ENCODE data around the gene DYNLT2. TPM values are rescaled to one million over a fixed set of nuclear protein-coding genes. Genes with fewer than 3 reads are reported as not detected.

The DYNLT2 gene
- total and polyA plus RNA-seq, 9 donors, result 2.3 to 4.0 (median 3.0) TPM

- WGBS (ENCODE audit: insufficient coverage), result 96% methylated on average over 9 of the region's 12 CpGs
- no peak overlapping the region for H3K27ac ChIP-seq (ENCODE audit: low read length)
Measured at GRCh38 chr6:169784821-169785340, 33.5 kb upstream of the DYNLT2 start.

DNA sequence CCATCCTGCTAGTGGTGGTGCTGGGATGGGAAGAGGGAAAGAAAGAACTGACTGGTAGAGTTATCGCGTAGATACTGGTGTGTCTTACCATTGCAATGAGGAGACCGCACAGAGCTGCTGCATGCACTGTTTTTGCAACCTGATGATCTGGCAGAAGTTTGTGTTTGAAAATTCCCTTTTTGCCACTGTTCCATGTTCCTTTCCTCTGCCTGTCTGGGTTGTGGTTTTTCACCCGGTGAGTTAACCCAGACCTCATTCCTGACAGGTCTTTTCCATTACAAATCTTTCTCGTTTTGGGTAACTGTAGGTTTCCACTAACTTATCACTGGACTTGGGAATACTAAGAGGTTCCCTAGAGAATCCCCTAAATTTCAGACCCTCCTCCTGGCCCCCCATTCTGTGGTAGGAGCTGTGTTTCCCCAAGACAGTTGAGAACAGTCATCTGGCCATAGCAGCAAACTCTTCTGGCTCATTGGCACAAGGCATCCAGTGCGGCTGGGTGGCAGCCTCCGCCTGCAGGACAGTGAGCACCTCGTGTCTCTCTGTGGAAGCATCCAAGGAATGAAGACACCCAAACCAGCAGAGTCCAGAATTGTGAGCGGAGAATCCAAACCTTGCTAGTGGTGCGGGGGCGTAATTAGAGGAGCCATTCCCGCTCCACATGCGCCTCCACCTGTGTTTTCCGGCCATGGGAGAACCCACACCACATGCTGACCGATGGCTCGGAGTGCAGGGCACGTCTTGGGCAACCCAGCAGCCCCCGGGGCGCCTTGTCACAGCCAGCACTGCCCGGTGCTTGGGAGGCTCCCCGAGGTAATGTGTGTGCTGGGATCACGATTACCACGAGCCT, 32.8 kb upstream of the DYNLT2 start:
- Histone ChIP-seq H3K4me1 (ENCODE audit: control insufficient read depth, insufficient read depth, low read length) (no peaks in the 10 kb centered on the region), H3K27me3 (ENCODE audit: control insufficient read depth, insufficient read depth, low read length) (peaks cover 3% of the 10 kb centered on the region), H3K9me3 (replicated peaks; ENCODE audit: control insufficient read depth, low read depth, low read length) (no peaks in the 10 kb centered on the region), H3K4me3 (ENCODE audit: low read length) (no peak overlapping the region), H3K27ac (ENCODE audit: low read length) (no peak overlapping the region), H3K36me3 (ENCODE audit: control insufficient read depth, insufficient read depth, low read length) (peaks cover 13% of the 10 kb centered on the region)
- DNase-seq, result no peak
- WGBS (ENCODE audit: insufficient coverage), result 93% methylated on average over 21 of the region's 23 CpGs

More at GRCh38 chr6:169784821-169785340, 33.5 kb upstream of the DYNLT2 start:
- H3K27me3 ChIP-seq (ENCODE audit: control insufficient read depth, insufficient read depth, low read length), result peaks cover 7% of the 10 kb centered on the region
- H3K36me3 ChIP-seq (ENCODE audit: control insufficient read depth, insufficient read depth, low read length), result peaks cover 11% of the 10 kb centered on the region
- peaks cover 3% of the 10 kb centered on the region for H3K4me1 ChIP-seq (ENCODE audit: control insufficient read depth, insufficient read depth, low read length)
- H3K4me3 ChIP-seq (ENCODE audit: low read length), result no peak overlapping the region
- no peaks in the 10 kb centered on the region for H3K9me3 ChIP-seq (replicated peaks; ENCODE audit: control insufficient read depth, low read depth, low read length)
- no peak for DNase-seq

GRCh38 chr6:169783401-169783800, 32.0 kb upstream of the DYNLT2 start:
- WGBS (ENCODE audit: insufficient coverage), result 91% methylated on average over 9 of the region's 9 CpGs
- Histone ChIP-seq H3K4me1 (ENCODE audit: control insufficient read depth, insufficient read depth, low read length) (no peaks in the 10 kb centered on the region), H3K9me3 (replicated peaks; ENCODE audit: control insufficient read depth, low read depth, low read length) (no peaks in the 10 kb centered on the region), H3K27me3 (ENCODE audit: control insufficient read depth, insufficient read depth, low read length) (no peaks in the 10 kb centered on the region), H3K27ac (ENCODE audit: low read length) (no peak overlapping the region), H3K36me3 (ENCODE audit: control insufficient read depth, insufficient read depth, low read length) (peaks cover 16% of the 10 kb centered on the region), H3K4me3 (ENCODE audit: low read length) (no peak overlapping the region)
- no peak for DNase-seq

DNA sequence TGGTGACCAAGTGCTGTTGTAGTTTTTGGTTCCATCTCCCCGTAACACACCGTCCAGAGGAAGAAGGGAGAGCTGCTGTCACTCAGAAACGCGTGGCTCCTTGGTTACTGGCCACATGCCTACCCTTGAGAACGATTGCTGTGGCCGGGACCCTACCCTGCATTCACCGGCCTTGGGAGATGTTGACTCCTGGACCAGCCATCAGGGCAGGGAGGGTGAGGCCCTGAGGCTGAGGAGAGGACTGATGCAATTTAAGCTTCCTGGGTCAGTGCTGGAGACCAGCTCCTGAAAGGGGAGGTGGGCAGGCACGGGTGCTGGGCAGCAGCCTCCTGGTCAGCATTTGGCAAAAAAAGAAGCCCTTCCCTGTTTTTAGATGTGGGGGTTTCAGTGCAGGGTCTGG, 31.6 kb upstream of the DYNLT2 start:
- Histone ChIP-seq H3K9me3 (replicated peaks; ENCODE audit: control insufficient read depth, low read depth, low read length) (no peaks in the 10 kb centered on the region), H3K4me1 (ENCODE audit: control insufficient read depth, insufficient read depth, low read length) (no peaks in the 10 kb centered on the region), H3K27ac (ENCODE audit: low read length) (no peak overlapping the region), H3K27me3 (ENCODE audit: control insufficient read depth, insufficient read depth, low read length) (no peaks in the 10 kb centered on the region), H3K4me3 (ENCODE audit: low read length) (no peak overlapping the region), H3K36me3 (ENCODE audit: control insufficient read depth, insufficient read depth, low read length) (peaks cover 17% of the 10 kb centered on the region)
- no peak for DNase-seq
- 97% methylated on average over 8 of the region's 8 CpGs for WGBS (ENCODE audit: insufficient coverage)

DNA sequence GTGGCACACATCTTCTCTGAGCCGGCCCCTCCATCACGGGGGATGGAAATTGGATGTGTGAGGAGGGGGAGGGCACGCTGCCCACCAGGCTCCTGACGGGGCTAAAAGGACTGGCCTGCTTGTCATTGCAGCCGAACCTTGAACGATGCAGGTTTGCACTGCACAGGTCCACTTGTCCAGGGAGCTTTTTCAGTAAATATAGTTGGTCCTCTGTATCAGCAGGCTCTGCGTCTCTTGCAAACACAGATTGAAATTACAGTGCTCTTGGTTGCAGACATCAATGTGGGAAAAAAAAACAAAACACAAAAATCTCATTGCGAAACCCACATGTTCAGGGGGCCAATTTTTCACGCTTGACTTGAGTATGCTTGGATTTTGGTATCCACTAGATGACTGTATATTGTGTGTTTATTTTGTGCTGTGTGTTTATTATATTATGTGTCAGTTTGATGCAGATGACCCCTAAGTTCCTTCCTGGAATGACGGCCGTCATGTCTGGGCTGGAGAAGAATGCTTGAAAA, 29.3 kb upstream of the DYNLT2 start:
- H3K4me3 ChIP-seq (ENCODE audit: low read length), result no peak overlapping the region
- H3K36me3 ChIP-seq (ENCODE audit: control insufficient read depth, insufficient read depth, low read length), result peaks cover 35% of the 10 kb centered on the region
- DNase-seq, result no peak
- 80% methylated on average over 6 of the region's 11 CpGs for WGBS (ENCODE audit: insufficient coverage)
- H3K27ac ChIP-seq (ENCODE audit: low read length), result no peak overlapping the region
- H3K27me3 ChIP-seq (ENCODE audit: control insufficient read depth, insufficient read depth, low read length), result no peaks in the 10 kb centered on the region
- H3K9me3 ChIP-seq (replicated peaks; ENCODE audit: control insufficient read depth, low read depth, low read length), result no peaks in the 10 kb centered on the region
- no peaks in the 10 kb centered on the region for H3K4me1 ChIP-seq (ENCODE audit: control insufficient read depth, insufficient read depth, low read length)

GRCh38 chr6:169779896-169780295, 28.5 kb upstream of the DYNLT2 start:
- Histone ChIP-seq H3K36me3 (ENCODE audit: control insufficient read depth, insufficient read depth, low read length) (peaks cover 42% of the 10 kb centered on the region), H3K4me3 (ENCODE audit: low read length) (no peak overlapping the region), H3K27ac (ENCODE audit: low read length) (no peak overlapping the region), H3K9me3 (replicated peaks; ENCODE audit: control insufficient read depth, low read depth, low read length) (no peaks in the 10 kb centered on the region), H3K27me3 (ENCODE audit: control insufficient read depth, insufficient read depth, low read length) (no peaks in the 10 kb centered on the region), H3K4me1 (ENCODE audit: control insufficient read depth, insufficient read depth, low read length) (no peaks in the 10 kb centered on the region)
- DNase-seq, result no peak
- WGBS (ENCODE audit: insufficient coverage), result 80% methylated on average over 1 of the region's 5 CpGs

- H3K27me3 ChIP-seq (ENCODE audit: control insufficient read depth, insufficient read depth, low read length), result no peaks in the 10 kb centered on the region
- H3K9me3 ChIP-seq (replicated peaks; ENCODE audit: control insufficient read depth, low read depth, low read length), result no peaks in the 10 kb centered on the region
- no peak for DNase-seq
- H3K4me3 ChIP-seq (ENCODE audit: low read length), result no peak overlapping the region
- WGBS (ENCODE audit: insufficient coverage), result 100% methylated on average over 3 of the region's 8 CpGs
- peaks cover 45% of the 10 kb centered on the region for H3K36me3 ChIP-seq (ENCODE audit: control insufficient read depth, insufficient read depth, low read length)
- no peak overlapping the region for H3K27ac ChIP-seq (ENCODE audit: low read length)
- H3K4me1 ChIP-seq (ENCODE audit: control insufficient read depth, insufficient read depth, low read length), result no peaks in the 10 kb centered on the region
Measured at GRCh38 chr6:169779092-169779815, 27.9 kb upstream of the DYNLT2 start.

- Histone ChIP-seq H3K4me1 (ENCODE audit: control insufficient read depth, insufficient read depth, low read length) (no peaks in the 10 kb centered on the region), H3K9me3 (replicated peaks; ENCODE audit: control insufficient read depth, low read depth, low read length) (no peaks in the 10 kb centered on the region), H3K36me3 (ENCODE audit: control insufficient read depth, insufficient read depth, low read length) (peaks cover 50% of the 10 kb centered on the region), H3K4me3 (ENCODE audit: low read length) (no peak overlapping the region), H3K27me3 (ENCODE audit: control insufficient read depth, insufficient read depth, low read length) (no peaks in the 10 kb centered on the region), H3K27ac (ENCODE audit: low read length) (no peak overlapping the region)
- DNase-seq, result no peak
- WGBS (ENCODE audit: insufficient coverage), result 95% methylated on average over 9 of the region's 12 CpGs
Measured at GRCh38 chr6:169778646-169779045, 27.3 kb upstream of the DYNLT2 start.

DNA sequence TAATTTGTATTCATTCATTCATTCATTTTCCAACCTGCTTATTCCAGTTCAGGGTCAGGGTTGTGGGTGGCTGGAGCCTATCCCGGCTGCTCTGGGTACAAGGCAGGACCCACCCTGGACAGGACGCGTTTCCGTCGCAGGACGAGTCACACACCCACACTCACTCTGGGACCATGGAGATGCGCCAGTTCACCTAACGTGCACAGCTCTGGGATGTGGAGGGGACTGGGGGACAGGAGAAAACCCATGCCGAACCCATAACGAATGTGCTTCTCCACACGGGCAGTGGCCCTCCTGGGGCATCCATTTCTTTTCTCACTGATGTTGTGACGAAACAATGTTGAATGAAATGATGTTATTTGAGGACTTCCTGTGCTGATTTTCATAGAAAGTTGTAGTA, 26.5 kb upstream of the DYNLT2 start:
- no peaks in the 10 kb centered on the region for H3K27me3 ChIP-seq (ENCODE audit: control insufficient read depth, insufficient read depth, low read length)
- H3K4me3 ChIP-seq (ENCODE audit: low read length), result no peak overlapping the region
- no peak overlapping the region for H3K27ac ChIP-seq (ENCODE audit: low read length)
- no peaks in the 10 kb centered on the region for H3K4me1 ChIP-seq (ENCODE audit: control insufficient read depth, insufficient read depth, low read length)
- no peak for DNase-seq
- no peaks in the 10 kb centered on the region for H3K9me3 ChIP-seq (replicated peaks; ENCODE audit: control insufficient read depth, low read depth, low read length)
- WGBS (ENCODE audit: insufficient coverage), result no CpG with 5 or more reads among the region's 12 CpGs
- peaks cover 57% of the 10 kb centered on the region for H3K36me3 ChIP-seq (ENCODE audit: control insufficient read depth, insufficient read depth, low read length)

GRCh38 chr6:169776379-169776778, 25.0 kb upstream of the DYNLT2 start:
- Histone ChIP-seq H3K9me3 (replicated peaks; ENCODE audit: control insufficient read depth, low read depth, low read length) (no peaks in the 10 kb centered on the region), H3K27me3 (ENCODE audit: control insufficient read depth, insufficient read depth, low read length) (no peaks in the 10 kb centered on the region), H3K27ac (ENCODE audit: low read length) (no peak overlapping the region), H3K4me3 (ENCODE audit: low read length) (no peak overlapping the region), H3K4me1 (ENCODE audit: control insufficient read depth, insufficient read depth, low read length) (no peaks in the 10 kb centered on the region), H3K36me3 (ENCODE audit: control insufficient read depth, insufficient read depth, low read length) (peaks cover 64% of the 10 kb centered on the region)
- 89% methylated on average over 13 of the region's 13 CpGs for WGBS (ENCODE audit: insufficient coverage)
- DNase-seq, result no peak

All from muscle of leg (tissue), 11 donors.